Stimulated activated memory B cell treated with anti-CD40 and anti-IgM and Interleukin-4, amounts not matched to agents 10 μg/mL and 1 μg/mL and 100 μg/mL, for 72 hours (primary cell): ENCODE results near the gene DCTD.

ENCODE experiments used
- ATAC-seq: fragments of 150-1000 bp; cut with Tn5 transposase; 2 replicates; pipeline ENCODE4 v1.10.0; 2021
- H3K27ac Mint-ChIP-seq: one replicate; pipeline ENCODE4 v1.8.0; 2022; ENCODE audit warnings: mild to moderate bottlenecking, mixed read lengths
- H3K27me3 Mint-ChIP-seq: one replicate; pipeline ENCODE4 v1.8.0; 2022; ENCODE audit warnings: mixed read lengths
- H3K36me3 Mint-ChIP-seq: one replicate; pipeline ENCODE4 v1.8.0; 2022; ENCODE audit warnings: mixed read lengths
- H3K4me1 Mint-ChIP-seq: one replicate; pipeline ENCODE4 v1.8.0; 2022; ENCODE audit warnings: mixed read lengths
- H3K4me3 Mint-ChIP-seq: one replicate; pipeline ENCODE4 v1.8.0; 2022; ENCODE audit warnings: mild to moderate bottlenecking, moderate library complexity, mixed read lengths
- H3K9me3 Mint-ChIP-seq: one replicate; pipeline ENCODE4 v1.8.0; 2022; ENCODE audit warnings: mixed read lengths

Gene DCTD

GRCh38 chr4:182925298-182925757 is 8.1 kb upstream of the DCTD start:
- H3K36me3 Mint-ChIP-seq = no peaks in the 10 kb centered on the region
- H3K4me1 Mint-ChIP-seq = no peaks in the 10 kb centered on the region
- peak; percentile 96 for ATAC-seq
- H3K27me3 Mint-ChIP-seq = no peaks in the 10 kb centered on the region
- no peak overlapping the region for H3K27ac Mint-ChIP-seq
- H3K9me3 Mint-ChIP-seq = no peaks in the 10 kb centered on the region
- no peak overlapping the region for H3K4me3 Mint-ChIP-seq

- no peaks in the 10 kb centered on the region for H3K36me3 Mint-ChIP-seq
- H3K4me3 Mint-ChIP-seq = no peak overlapping the region
- ATAC-seq = no peak
- no peaks in the 10 kb centered on the region for H3K4me1 Mint-ChIP-seq
- no peaks in the 10 kb centered on the region for H3K9me3 Mint-ChIP-seq
- H3K27ac Mint-ChIP-seq = no peak overlapping the region
- H3K27me3 Mint-ChIP-seq = no peaks in the 10 kb centered on the region
Measured at GRCh38 chr4:182924497-182924896, 7.3 kb upstream of the DCTD start.

GRCh38 chr4:182923796-182924340 is 6.7 kb upstream of the DCTD start:
- Mint-ChIP-seq H3K27me3 (no peaks in the 10 kb centered on the region), H3K27ac (no peak overlapping the region), H3K4me3 (no peak overlapping the region), H3K9me3 (no peaks in the 10 kb centered on the region), H3K4me1 (peaks cover 4% of the 10 kb centered on the region), H3K36me3 (no peaks in the 10 kb centered on the region)
- no peak for ATAC-seq

GRCh38 chr4:182923366-182923765 is 6.2 kb upstream of the DCTD start:
- Mint-ChIP-seq H3K9me3 (no peaks in the 10 kb centered on the region), H3K4me1 (peaks cover 8% of the 10 kb centered on the region), H3K36me3 (no peaks in the 10 kb centered on the region), H3K4me3 (no peak overlapping the region), H3K27me3 (no peaks in the 10 kb centered on the region), H3K27ac (no peak overlapping the region)
- ATAC-seq = no peak

GRCh38 chr4:182922501-182923284 is 5.5 kb upstream of the DCTD start:
- Mint-ChIP-seq H3K4me1 (peaks cover 8% of the 10 kb centered on the region), H3K9me3 (no peaks in the 10 kb centered on the region), H3K36me3 (no peaks in the 10 kb centered on the region), H3K27me3 (no peaks in the 10 kb centered on the region), H3K4me3 (no peak overlapping the region), H3K27ac (no peak overlapping the region)
- ATAC-seq = no peak

GRCh38 chr4:182921608-182922007 is 4.4 kb upstream of the DCTD start:
- H3K27me3 Mint-ChIP-seq = no peaks in the 10 kb centered on the region
- no peak overlapping the region for H3K4me3 Mint-ChIP-seq
- no peaks in the 10 kb centered on the region for H3K9me3 Mint-ChIP-seq
- peaks cover 9% of the 10 kb centered on the region for H3K4me1 Mint-ChIP-seq
- no peak overlapping the region for H3K27ac Mint-ChIP-seq
- no peaks in the 10 kb centered on the region for H3K36me3 Mint-ChIP-seq
- ATAC-seq = no peak

GRCh38 chr4:182920676-182921075 is 3.5 kb upstream of the DCTD start:
- H3K4me1 Mint-ChIP-seq = peaks cover 18% of the 10 kb centered on the region
- ATAC-seq = no peak
- no peak overlapping the region for H3K27ac Mint-ChIP-seq
- H3K36me3 Mint-ChIP-seq = no peaks in the 10 kb centered on the region
- no peaks in the 10 kb centered on the region for H3K9me3 Mint-ChIP-seq
- no peak overlapping the region for H3K4me3 Mint-ChIP-seq
- H3K27me3 Mint-ChIP-seq = no peaks in the 10 kb centered on the region

- no peak for ATAC-seq
Measured at GRCh38 chr4:182918791-182919302, 1.7 kb upstream of the DCTD start.

GRCh38 chr4:182918044-182918607 is 940 bp upstream of the DCTD start:
- ATAC-seq = peak; percentile 6
- Mint-ChIP-seq H3K9me3 (no peaks in the 10 kb centered on the region), H3K36me3 (peaks cover 13% of the 10 kb centered on the region), H3K27ac (peak overlapping the region; percentile 79), H3K4me1 (peaks cover 32% of the 10 kb centered on the region), H3K27me3 (no peaks in the 10 kb centered on the region), H3K4me3 (peak overlapping the region; percentile 91)

More at GRCh38 chr4:182918791-182919302, 1.7 kb upstream of the DCTD start:
- Mint-ChIP-seq H3K4me1 (peaks cover 25% of the 10 kb centered on the region), H3K4me3 (peak overlapping the region; percentile 49), H3K27me3 (no peaks in the 10 kb centered on the region), H3K27ac (peak overlapping the region; percentile 79), H3K36me3 (peaks cover 6% of the 10 kb centered on the region), H3K9me3 (no peaks in the 10 kb centered on the region)

- ATAC-seq = peak; percentile 29
- Mint-ChIP-seq H3K36me3 (peaks cover 28% of the 10 kb centered on the region), H3K9me3 (no peaks in the 10 kb centered on the region), H3K27ac (peak overlapping the region; percentile 79), H3K4me3 (peak overlapping the region; percentile 72), H3K4me1 (peaks cover 42% of the 10 kb centered on the region), H3K27me3 (no peaks in the 10 kb centered on the region)
Measured at GRCh38 chr4:182916483-182917181, 554 bp downstream of the DCTD start.

- Mint-ChIP-seq H3K27ac (no peak overlapping the region), H3K27me3 (no peaks in the 10 kb centered on the region), H3K4me1 (peaks cover 49% of the 10 kb centered on the region), H3K9me3 (no peaks in the 10 kb centered on the region), H3K36me3 (peaks cover 50% of the 10 kb centered on the region), H3K4me3 (no peak overlapping the region)
- no peak for ATAC-seq
Measured at GRCh38 chr4:182914357-182914756, 2.8 kb downstream of the DCTD start.

GRCh38 chr4:182913621-182914020 is 3.6 kb downstream of the DCTD start:
- no peaks in the 10 kb centered on the region for H3K9me3 Mint-ChIP-seq
- peaks cover 54% of the 10 kb centered on the region for H3K36me3 Mint-ChIP-seq
- ATAC-seq = no peak
- H3K4me3 Mint-ChIP-seq = no peak overlapping the region
- peaks cover 43% of the 10 kb centered on the region for H3K4me1 Mint-ChIP-seq
- no peaks in the 10 kb centered on the region for H3K27me3 Mint-ChIP-seq
- H3K27ac Mint-ChIP-seq = no peak overlapping the region

- peaks cover 54% of the 10 kb centered on the region for H3K36me3 Mint-ChIP-seq
- ATAC-seq = no peak
- no peak overlapping the region for H3K4me3 Mint-ChIP-seq
- H3K27ac Mint-ChIP-seq = no peak overlapping the region
- H3K9me3 Mint-ChIP-seq = no peaks in the 10 kb centered on the region
- H3K4me1 Mint-ChIP-seq = peaks cover 40% of the 10 kb centered on the region
- H3K27me3 Mint-ChIP-seq = no peaks in the 10 kb centered on the region
Measured at GRCh38 chr4:182913036-182913435, 4.2 kb downstream of the DCTD start.

- Mint-ChIP-seq H3K9me3 (no peaks in the 10 kb centered on the region), H3K4me1 (peaks cover 17% of the 10 kb centered on the region), H3K27me3 (no peaks in the 10 kb centered on the region), H3K36me3 (peaks cover 83% of the 10 kb centered on the region), H3K4me3 (no peak overlapping the region), H3K27ac (no peak overlapping the region)
- ATAC-seq = no peak
Measured at GRCh38 chr4:182908124-182908523, 9.1 kb downstream of the DCTD start.

GRCh38 chr4:182907396-182907795 is 9.8 kb downstream of the DCTD start:
- H3K27ac Mint-ChIP-seq = no peak overlapping the region
- peaks cover 81% of the 10 kb centered on the region for H3K36me3 Mint-ChIP-seq
- no peak for ATAC-seq
- no peaks in the 10 kb centered on the region for H3K9me3 Mint-ChIP-seq
- H3K4me1 Mint-ChIP-seq = peaks cover 10% of the 10 kb centered on the region
- no peaks in the 10 kb centered on the region for H3K27me3 Mint-ChIP-seq
- no peak overlapping the region for H3K4me3 Mint-ChIP-seq
